OCI-LY7 (cell line): ENCODE data around the gene PDYN. TPM values are rescaled to one million over a fixed set of nuclear protein-coding genes. Genes with fewer than 3 reads are reported as not detected.

Source experiments
- BruUV-seq: library from RNA; stranded (reverse); fragments of 400-500 nt; replicated peaks from 2 replicates; lab custom pipeline; 2021; lab: Mats Ljungman, UMichigan
- CTCF ChIA-PET: fragments of 300-600 bp; sonication (Branson Sonifier 250); formaldehyde crosslinking; loops from one replicate; lab custom pipeline; 2022; ENCODE audit warnings: antibody characterized with exemption; ENCODE audit not compliant: unreplicated experiment; lab: Charles Lee
- POLR2A ChIA-PET: fragments of 300-600 bp; sonication (Branson Sonifier 250); formaldehyde crosslinking; loops from one replicate; lab custom pipeline; 2022; ENCODE audit warnings: antibody characterized with exemption; lab: Charles Lee
- DNase-seq: peaks from one replicate; pipeline ENCODE4 v3.0.0-alpha.2; 2015; ENCODE audit warnings: low spot score
- H2AFZ ChIP-seq: fragments of 200-600 bp; sonication (generic), shearing (Covaris generic); 2 replicates; pipeline ENCODE4 v1.6.1; 2014; ENCODE audit warnings: mild to moderate bottlenecking, antibody characterized with exemption, low read length, moderate library complexity
- H3K27ac ChIP-seq: fragments of 200-600 bp; sonication (generic); 2 replicates; pipeline ENCODE4 v1.5.1; 2014; ENCODE audit warnings: mixed run types, low read depth, mild to moderate bottlenecking, moderate library complexity, low read length, inconsistent platforms; ENCODE audit not compliant: poor library complexity, severe bottlenecking
- H3K36me3 ChIP-seq: fragments of 200-600 bp; sonication (generic); 2 replicates; pipeline ENCODE4 v1.6.1; 2014; ENCODE audit warnings: mild to moderate bottlenecking, antibody characterized with exemption, low read length, moderate library complexity, mixed read lengths; ENCODE audit not compliant: insufficient read depth
- H3K4me1 ChIP-seq: fragments of 200-600 bp; sonication (generic); 2 replicates; pipeline ENCODE4 v1.5.1; 2014; ENCODE audit warnings: mild to moderate bottlenecking, low read length; ENCODE audit not compliant: insufficient read depth, poor library complexity, severe bottlenecking
- H3K4me2 ChIP-seq: fragments of 200-600 bp; sonication (generic); 2 replicates; pipeline ENCODE4 v1.6.1; 2014; ENCODE audit warnings: mild to moderate bottlenecking, low read length
- H3K4me3 ChIP-seq: fragments of 200-600 bp; sonication (generic); 2 replicates; pipeline ENCODE4 v1.5.1; 2014; ENCODE audit warnings: mild to moderate bottlenecking, low read depth, low read length; ENCODE audit not compliant: poor library complexity, severe bottlenecking
- H3K79me2 ChIP-seq: fragments of 200-600 bp; sonication (generic); 2 replicates; pipeline ENCODE4 v1.6.1; 2016; ENCODE audit warnings: low read depth, mild to moderate bottlenecking, low read length, moderate library complexity, mixed read lengths; ENCODE audit not compliant: insufficient read depth
- H3K9me2 ChIP-seq: fragments of 200-600 bp; sonication (generic); 2 replicates; pipeline ENCODE4 v1.6.1; 2016; ENCODE audit warnings: mild to moderate bottlenecking, low read length, mixed read lengths; ENCODE audit not compliant: insufficient read depth
- H3K9me3 ChIP-seq: fragments of 200-600 bp; sonication (generic); 2 replicates; pipeline ENCODE4 v1.6.1; 2014; ENCODE audit warnings: mild to moderate bottlenecking, mixed run types, low read length, mixed read lengths
- H4K20me1 ChIP-seq: fragments of 200-600 bp; sonication (generic); 2 replicates; pipeline ENCODE4 v1.6.1; 2014; ENCODE audit warnings: mild to moderate bottlenecking, antibody characterized with exemption, low read length, moderate library complexity, mixed read lengths; ENCODE audit not compliant: insufficient read depth
- EZH2phosphoT487 ChIP-seq: fragments of 200-600 bp; sonication (generic); IDR thresholded peaks from 2 replicates; pipeline ENCODE4 v1.6.1; 2018; ENCODE audit warnings: low read depth, borderline replicate concordance, mild to moderate bottlenecking, mixed run types, antibody characterized with exemption, low read length, moderate library complexity, mixed read lengths
- intact Hi-C: fragments of 100-400 bp; cut with micrococcal nuclease; formaldehyde crosslinking; loops from one replicate; pipeline ENCODE4 v1.10.0; 2022; ENCODE audit not compliant: unreplicated experiment
- total RNA-seq, 2 experiments: library from RNA; depleted of rRNA in 1 of 2; stranded (reverse); fragments of >200 nt in 1 of 2; shearing (Covaris generic) in 1 of 2; gene quantifications; 2 replicates each; pipeline ENCODE4 v1.2.3, GENCODE V29; 2014 to 2022
- TF ChIP-seq, protein P1 (sequence below): fragments of 200-600 bp; sonication (generic); conservative IDR thresholded peaks from 2 replicates; pipeline ENCODE4 v1.5.1; 2014; ENCODE audit warnings: mild to moderate bottlenecking, antibody characterized with exemption, low read length, moderate library complexity, mixed read lengths

PDYN gene
- total RNA-seq, 2 experiments from 2014 or later, result not detected

DNA sequence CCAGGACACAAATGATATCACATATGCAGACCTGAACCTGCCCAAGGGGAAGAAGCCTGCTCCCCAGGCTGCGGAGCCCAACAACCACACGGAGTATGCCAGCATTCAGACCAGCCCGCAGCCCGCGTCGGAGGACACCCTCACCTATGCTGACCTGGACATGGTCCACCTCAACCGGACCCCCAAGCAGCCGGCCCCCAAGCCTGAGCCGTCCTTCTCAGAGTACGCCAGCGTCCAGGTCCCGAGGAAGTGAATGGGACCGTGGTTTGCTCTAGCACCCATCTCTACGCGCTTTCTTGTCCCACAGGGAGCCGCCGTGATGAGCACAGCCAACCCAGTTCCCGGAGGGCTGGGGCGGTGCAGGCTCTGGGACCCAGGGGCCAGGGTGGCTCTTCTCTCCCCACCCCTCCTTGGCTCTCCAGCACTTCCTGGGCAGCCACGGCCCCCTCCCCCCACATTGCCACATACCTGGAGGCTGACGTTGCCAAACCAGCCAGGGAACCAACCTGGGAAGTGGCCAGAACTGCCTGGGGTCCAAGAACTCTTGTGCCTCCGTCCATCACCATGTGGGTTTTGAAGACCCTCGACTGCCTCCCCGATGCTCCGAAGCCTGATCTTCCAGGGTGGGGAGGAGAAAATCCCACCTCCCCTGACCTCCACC, 56.4 kb downstream of the PDYN start:
- Histone ChIP-seq H3K79me2 (no peaks in the 10 kb centered on the region), H3K4me3 (no peak overlapping the region), H3K4me1 (no peaks in the 10 kb centered on the region), H2AFZ (no peak overlapping the region), H3K9me3 (no peaks in the 10 kb centered on the region), H3K9me2 (no peaks in the 10 kb centered on the region), H4K20me1 (no peaks in the 10 kb centered on the region), H3K4me2 (no peak overlapping the region), H3K36me3 (no peaks in the 10 kb centered on the region), H3K27ac (no peak overlapping the region)
- no TSS peak for BruUV-seq
- CTCF ChIA-PET, result no interaction called here
- POLR2A ChIA-PET, result no interaction called here
- intact Hi-C loops, result no loop called here
- no peak for DNase-seq
- TF ChIP-seq EZH2phosphoT487, result no peak
- TF ChIP-seq, protein P1, sequence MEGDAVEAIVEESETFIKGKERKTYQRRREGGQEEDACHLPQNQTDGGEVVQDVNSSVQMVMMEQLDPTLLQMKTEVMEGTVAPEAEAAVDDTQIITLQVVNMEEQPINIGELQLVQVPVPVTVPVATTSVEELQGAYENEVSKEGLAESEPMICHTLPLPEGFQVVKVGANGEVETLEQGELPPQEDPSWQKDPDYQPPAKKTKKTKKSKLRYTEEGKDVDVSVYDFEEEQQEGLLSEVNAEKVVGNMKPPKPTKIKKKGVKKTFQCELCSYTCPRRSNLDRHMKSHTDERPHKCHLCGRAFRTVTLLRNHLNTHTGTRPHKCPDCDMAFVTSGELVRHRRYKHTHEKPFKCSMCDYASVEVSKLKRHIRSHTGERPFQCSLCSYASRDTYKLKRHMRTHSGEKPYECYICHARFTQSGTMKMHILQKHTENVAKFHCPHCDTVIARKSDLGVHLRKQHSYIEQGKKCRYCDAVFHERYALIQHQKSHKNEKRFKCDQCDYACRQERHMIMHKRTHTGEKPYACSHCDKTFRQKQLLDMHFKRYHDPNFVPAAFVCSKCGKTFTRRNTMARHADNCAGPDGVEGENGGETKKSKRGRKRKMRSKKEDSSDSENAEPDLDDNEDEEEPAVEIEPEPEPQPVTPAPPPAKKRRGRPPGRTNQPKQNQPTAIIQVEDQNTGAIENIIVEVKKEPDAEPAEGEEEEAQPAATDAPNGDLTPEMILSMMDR, result no peak

DNA sequence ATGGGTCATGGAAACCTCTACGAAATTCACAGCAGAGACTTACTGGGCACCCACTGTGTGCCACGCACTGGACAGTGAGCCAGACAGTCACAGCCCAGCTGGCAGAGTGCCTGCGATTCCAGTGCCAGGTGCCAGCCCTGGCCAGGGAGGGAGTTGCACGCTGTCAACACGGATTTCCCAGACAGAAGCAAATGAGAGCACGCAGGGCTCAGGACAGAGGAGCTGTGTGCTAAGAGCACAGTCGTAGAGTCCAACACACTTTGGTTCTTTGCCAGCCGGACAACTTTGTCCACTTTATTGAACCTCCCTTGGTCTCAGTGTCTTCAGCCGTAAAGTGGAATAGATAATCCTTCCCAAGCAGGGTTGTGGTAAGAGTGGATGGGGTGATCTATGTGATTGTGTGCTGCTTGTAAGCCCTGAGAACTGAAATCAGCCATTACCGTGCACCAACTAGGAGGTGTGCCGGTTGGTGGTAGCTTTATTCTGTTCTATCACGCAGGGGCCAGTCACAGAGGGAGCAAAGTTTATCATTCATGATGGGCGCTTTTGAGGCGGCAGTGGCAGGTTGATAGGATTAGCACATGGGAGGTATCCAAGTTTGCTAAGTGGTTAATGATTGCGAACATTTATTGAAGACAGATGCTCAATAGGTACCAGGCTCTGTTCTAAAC, 58.0 kb downstream of the PDYN start:
- no peak overlapping the region for H3K4me2 ChIP-seq
- no peak overlapping the region for H3K27ac ChIP-seq
- H3K79me2 ChIP-seq, result no peaks in the 10 kb centered on the region
- no peaks in the 10 kb centered on the region for H3K9me3 ChIP-seq
- no peaks in the 10 kb centered on the region for H4K20me1 ChIP-seq
- ChIA-PET CTCF (no interaction called here), POLR2A (no interaction called here)
- H3K36me3 ChIP-seq, result no peaks in the 10 kb centered on the region
- H3K9me2 ChIP-seq, result no peaks in the 10 kb centered on the region
- DNase-seq, result no peak
- intact Hi-C loops, result no loop called here
- no TSS peak for BruUV-seq
- no peaks in the 10 kb centered on the region for H3K4me1 ChIP-seq
- no peak overlapping the region for H3K4me3 ChIP-seq
- TF ChIP-seq, protein P1, result no peak
- TF ChIP-seq EZH2phosphoT487, result no peak
- H2AFZ ChIP-seq, result no peak overlapping the region
